ENCODE measurements around the gene AFAP1. TPM values are rescaled to one million over a fixed set of nuclear protein-coding genes. Genes with fewer than 3 reads are reported as not detected.

AFAP1 gene
- total and polyA plus RNA-seq, 2 of the 8 experiments (the other 6 are each of a cell fraction or from before 2014, with no cell fraction given), result 3.6 to 18.2 TPM

DNA sequence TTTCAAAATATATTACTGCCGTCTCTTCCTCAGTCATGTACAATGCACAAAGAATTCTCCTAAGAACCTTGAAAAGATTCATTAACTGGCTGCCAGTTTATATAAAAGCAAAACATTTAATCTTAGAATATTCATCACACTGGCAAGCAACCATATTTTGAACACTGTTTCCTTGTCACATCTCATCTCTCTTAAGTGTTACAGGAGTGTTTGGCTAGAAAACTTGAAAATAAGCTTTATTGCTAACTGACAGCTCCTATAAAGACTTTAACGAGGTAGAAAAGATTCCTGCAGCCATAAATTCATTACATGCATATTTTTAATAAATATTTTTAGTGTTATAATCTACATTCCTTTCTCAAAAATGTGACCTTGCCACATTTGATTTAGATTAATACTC, 149.6 kb downstream of the AFAP1 start (continued):
- TF ChIP-seq BRCA1 (IDR thresholded peaks at IDR 0.05; ENCODE audit: low read depth, low read length) (no peak), TCF12 (IDR thresholded peaks at IDR 0.05; ENCODE audit: low read depth, low read length) (no peak)

All from H1 (cell line).